NOMO-1 treated with DMSO at 0.1 percent for 48 hours (cell line): ENCODE results near the gene FGD3.

ENCODE experiments used
- DNase-seq: peaks from one replicate; lab custom pipeline; 2025; ENCODE audit not compliant: unreplicated experiment; lab: John Stamatoyannopoulos, UW

The FGD3 gene

DNA sequence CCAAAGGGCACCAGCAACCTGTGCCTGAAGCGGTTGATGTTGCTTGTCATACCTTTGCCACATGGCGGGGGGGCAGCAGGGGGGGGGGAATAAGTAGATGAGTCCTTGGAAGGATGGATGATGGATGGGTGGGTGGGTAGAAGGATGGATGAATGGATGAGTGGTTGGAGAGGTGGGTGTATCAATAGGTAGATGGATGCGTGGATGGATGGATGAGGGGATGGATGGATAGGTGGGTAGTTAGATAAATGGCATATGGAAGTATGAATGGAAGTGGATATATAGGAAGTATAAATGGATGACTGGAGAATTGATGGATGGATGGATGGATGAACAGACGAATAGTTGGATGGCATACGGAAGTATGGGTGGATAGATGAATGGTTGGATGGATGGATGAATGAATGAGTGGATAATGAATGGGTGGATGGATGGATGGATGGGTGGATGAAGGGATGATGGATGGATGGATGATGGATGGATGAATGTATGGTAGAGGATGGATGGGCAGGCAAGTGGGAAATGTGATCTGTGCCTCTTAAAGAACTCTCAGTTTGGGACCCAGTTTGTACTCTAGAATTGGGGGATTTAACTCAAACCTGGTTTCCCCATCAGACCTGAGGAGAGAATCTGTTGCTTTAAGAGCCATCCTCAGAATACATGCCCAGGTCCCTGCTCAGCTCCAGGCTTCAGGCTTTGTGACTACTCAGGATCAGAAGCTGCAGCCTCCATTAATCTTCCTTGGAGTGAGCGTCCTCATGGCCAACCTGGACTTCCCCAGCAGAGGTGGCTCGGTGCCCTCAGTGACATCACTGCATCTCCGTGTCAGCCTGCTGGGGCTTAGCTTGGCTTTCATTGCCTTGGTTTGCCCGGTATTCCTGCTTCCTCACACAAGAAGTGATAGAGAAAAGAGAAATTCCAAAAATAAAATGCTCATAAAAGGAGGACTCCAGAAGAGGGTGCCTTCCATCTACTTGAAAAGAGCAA is 83.6 kb downstream of the FGD3 start:
- no peak for DNase-seq

- DNase-seq = no peak
Observed at GRCh38 chr9:93031629-93032430, 84.5 kb downstream of the FGD3 start.

DNA sequence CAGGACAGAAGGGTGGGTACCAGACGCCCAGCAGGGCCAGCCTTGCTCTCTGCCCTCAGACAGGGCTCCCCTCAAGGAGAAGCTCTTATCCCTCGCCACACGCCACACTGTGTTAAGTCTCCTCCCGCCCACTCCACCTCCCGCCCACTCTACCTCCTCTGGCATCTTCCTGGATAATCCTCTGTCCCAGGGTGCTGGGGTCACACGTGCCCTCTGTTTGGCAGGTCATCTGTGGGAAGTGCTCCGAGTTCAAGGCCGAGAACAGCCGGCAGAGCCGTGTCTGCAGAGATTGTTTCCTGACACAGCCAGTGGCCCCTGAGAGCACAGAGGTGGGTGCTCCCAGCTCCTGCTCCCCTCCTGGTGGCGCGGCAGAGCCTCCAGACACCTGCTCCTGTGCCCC is 85.2 kb downstream of the FGD3 start:
- no peak for DNase-seq

DNA sequence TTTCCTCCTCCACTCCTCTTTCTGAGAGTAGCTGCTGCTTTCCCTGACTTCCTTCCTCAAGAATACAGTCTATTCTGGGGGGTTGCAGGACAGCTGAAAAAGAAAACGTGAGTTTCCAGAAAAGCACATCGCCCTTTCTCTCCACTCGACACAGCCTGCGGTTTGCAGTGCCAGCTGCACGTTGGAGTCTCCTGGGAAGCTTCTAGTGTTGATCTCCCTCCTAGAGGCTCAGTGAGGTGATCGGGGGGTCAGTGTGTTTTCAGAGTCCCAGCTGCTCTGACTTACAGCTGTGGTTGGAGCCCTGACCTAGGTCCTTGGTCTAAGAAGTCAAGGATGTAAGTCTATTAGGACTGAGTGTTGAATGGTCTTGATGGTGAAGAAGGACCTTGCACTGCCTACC is 86.2 kb downstream of the FGD3 start:
- peak; percentile 20 for DNase-seq

DNA sequence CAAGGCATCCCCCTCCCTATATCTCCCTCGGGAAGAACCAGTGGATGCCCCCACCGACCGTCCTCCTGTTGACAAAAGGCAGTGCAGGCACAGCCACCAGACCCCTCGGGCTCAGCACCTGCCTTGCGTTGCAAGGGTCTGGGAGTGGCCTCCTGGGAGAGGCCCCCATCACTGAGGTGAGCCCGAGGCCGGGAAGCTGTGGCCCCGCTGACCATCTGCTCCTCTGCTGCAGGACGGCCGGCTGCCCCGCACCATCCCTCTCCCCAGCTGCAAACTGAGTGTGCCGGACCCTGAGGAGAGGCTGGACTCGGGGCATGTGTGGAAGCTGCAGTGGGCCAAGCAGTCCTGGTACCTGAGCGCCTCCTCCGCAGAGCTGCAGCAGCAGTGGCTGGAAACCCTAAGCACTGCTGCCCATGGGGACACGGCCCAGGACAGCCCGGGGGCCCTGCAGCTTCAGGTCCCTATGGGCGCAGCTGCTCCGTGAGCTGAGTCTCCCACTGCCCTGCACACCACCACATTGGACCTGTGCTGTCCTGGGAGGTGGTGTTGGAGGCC is 87.9 kb downstream of the FGD3 start:
- no peak for DNase-seq

DNA sequence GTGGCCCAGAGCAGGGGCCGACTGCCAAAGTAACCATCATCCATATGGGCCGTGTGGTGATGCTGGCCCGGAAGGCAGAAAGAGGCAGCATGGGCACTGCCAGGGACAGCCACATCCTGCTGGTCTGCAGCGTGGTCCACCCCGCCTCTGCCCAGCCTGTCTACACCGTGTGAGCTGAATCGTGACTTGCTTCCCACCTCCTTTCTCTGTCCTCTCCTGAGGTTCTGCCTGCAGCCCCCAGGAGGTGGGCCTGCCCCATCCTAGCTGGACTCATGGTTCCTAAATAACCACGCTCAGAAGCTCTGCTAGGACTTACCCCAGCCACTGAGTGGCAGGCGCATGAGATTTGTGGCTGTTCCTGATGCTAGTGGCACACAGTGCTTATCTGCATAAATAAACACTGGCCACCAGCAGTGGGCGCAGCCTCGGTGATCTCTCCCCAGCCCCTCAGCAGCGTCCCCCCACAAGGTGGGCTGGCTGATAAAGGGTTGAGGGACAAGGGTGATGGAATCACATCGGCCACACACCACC is 88.6 kb downstream of the FGD3 start:
- DNase-seq = no peak

DNA sequence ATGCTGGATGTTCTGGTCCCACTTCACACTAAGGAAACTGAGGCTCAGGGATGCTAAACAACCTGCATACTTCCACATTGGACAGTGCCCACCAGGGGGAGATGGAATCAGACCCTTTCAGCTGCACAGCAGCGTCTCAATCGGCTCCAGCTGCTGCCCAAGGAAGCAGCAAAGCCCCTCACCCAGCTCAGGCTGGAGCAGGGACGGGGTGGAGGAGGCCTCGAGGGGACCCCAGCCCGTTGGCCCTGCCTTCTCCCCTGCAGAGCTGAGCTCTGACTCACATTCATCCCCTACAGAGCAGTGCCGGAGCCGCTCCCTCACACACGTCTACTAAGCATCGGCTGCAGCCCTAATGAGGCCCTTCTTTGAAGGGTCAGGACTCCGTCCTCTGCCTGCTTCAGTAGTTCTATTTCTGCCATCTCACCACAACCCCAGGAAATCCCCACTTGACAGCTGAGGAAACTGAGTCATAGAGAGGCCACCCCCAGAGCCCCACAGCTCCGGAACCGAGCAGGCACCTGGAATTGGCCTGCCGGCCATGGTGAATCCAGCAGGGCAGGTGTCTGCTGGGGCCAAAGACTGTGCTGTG is 89.7 kb downstream of the FGD3 start:
- no peak for DNase-seq

- DNase-seq = peak; percentile 70
Observed at GRCh38 chr9:93037476-93037971, 90.2 kb downstream of the FGD3 start.

- DNase-seq = no peak
Observed at GRCh38 chr9:93038918-93039317, 91.6 kb downstream of the FGD3 start.

DNA sequence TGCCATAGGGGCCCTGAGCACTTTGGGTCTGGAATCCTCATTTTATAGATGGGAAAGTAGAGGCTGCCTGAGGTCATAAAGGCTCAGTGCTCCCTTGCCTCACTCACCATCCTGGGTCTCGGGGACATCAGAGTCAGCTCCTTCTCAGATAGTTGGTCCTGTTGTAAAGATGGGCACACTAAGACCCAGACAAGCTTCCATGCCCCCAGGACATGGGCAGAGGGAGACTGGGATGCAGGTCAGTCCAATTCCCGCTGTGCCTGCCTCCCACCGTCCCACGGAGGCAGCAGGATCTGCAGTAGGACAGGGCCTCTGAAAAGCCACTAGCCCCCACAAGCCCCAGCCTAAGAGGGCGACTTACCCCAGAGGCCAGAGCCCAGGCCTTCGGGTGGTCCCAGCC is 92.1 kb downstream of the FGD3 start:
- DNase-seq = no peak

DNA sequence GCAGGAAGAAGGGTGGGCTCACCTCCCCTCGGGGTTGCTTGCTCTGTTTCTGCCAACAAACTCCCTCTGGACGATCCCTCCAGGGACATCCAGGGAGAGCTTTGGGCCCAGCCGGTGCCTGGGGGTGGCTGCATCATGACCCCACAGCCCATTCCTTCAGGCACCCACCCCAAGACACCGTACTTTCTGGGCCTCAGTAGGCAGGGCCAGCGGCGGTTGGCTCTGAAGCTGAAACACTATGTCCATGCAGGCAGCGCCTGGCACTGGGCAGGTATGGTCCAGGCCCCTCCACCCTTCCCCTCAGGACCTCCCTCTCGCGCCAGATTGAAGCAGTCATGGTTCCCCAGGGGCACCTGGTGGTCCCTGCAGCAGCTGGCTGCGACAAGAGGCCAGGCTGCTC is 92.7 kb downstream of the FGD3 start:
- DNase-seq = no peak

GRCh38 chr9:93040409-93040808 is 93.1 kb downstream of the FGD3 start:
- DNase-seq = no peak

DNA sequence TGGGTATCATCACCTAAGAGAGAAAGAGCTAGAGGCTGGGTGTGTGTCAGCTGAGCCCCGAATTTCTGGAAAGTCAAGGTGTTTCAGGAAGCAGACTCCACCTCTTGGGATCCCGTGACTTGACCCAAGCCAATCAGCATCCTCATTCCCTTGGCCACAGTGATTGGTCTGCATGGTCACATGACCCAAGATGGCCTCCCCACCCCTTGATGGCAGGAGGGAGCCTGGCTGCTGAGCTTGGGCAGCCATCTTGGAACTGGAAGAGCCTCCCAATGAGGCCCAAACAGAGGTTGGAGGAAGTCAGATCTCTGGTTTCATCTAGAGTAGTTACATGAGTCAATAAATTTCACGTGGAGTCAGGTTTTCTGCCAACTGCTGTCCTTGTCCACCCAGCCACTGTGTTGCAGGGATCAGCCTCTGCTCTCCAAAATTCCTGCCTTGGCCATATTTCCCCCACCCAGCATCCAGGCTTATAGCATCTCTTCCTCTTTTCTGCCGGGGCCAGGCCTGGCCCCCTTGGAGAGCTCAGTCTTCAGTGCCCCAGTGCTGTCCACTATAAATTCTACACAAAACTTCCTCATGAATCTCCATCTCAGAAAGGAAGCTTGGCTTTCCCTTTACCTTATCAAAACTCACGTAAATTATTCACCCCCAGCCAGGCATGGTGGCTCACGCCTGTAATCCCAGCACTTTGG is 93.9 kb downstream of the FGD3 start:
- DNase-seq = peak; percentile 12

GRCh38 chr9:93043122-93043521 is 95.8 kb downstream of the FGD3 start:
- peak; percentile 77 for DNase-seq

GRCh38 chr9:93045521-93045920 is 98.2 kb downstream of the FGD3 start:
- peak; percentile 85 for DNase-seq

GRCh38 chr9:93048566-93049448 is 101.5 kb downstream of the FGD3 start:
- DNase-seq = no peak

GRCh38 chr9:93049491-93049890 is 102.2 kb downstream of the FGD3 start:
- no peak for DNase-seq

DNA sequence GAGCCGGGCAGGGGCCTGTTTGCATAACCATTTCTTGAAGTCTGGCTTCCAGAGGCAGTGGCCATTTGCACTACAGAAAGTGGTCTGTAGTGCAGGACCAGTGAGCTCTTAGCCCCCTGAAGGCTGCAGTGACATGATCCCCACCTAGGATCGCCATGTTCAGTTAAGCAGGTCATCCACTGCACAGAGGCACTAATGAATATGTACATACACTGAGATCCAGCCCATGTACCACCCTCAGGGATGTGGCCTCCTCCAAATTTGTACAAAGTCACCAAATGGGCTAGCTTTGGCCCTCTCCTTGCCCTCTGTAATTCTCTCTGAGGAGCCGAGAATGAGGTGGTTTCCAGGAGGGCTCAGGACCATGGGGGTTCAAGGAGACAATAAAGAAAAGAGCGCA is 102.9 kb downstream of the FGD3 start:
- DNase-seq = no peak

DNA sequence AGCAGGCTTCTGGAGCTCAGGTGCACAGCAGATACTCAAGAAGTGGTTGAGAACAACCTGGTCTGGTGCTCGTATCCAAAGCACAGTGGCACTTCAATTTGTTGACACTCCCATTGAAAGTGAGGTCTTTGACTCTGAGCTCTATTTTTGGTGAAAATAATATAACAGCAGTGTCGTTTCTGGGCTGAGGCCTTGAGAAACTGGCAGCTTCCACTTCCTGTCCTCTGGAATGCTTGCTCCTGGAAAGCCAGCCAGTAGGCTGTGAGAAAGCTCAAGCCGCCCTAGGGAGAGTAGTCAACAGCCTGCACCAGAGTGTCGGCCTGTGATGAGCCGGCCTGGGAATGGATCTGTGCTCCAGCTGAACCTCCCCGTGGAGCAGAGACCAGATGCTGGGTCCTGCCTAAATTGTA is 104.4 kb downstream of the FGD3 start:
- no peak for DNase-seq
